HuH-7 (cell line): Measurements from ENCODE around the gene RAB6D.
"Not testable (repeated sequence)": the region's sequence is repeated elsewhere in the genome, so short reads cannot be mapped to it uniquely, and the experiment has no call there.

Experiments used
- DNase-seq: peaks from one replicate; pipeline ENCODE4 v3.0.0; 2011; ENCODE audit warnings: low spot score

RAB6D gene

GRCh38 chr2:131363703-131364186 is at the start of gene RAB6D:
TSS of gene RAB6D (minus strand) at chr2:131364168. CDS start at chr2:131363720, 448 bp downstream.
- DNase-seq: not testable (repeated sequence)

GRCh38 chr2:131413148-131413747 is 49.3 kb upstream of the RAB6D start:
- DNase-seq: peak; percentile 23

- no peak for DNase-seq
Observed at GRCh38 chr2:131410173-131410572, 46.2 kb upstream of the RAB6D start.

GRCh38 chr2:131408778-131409177 is 44.8 kb upstream of the RAB6D start:
- DNase-seq: no peak

GRCh38 chr2:131408207-131408606 is 44.2 kb upstream of the RAB6D start:
- DNase-seq: no peak

GRCh38 chr2:131404753-131405152 is 40.8 kb upstream of the RAB6D start:
- DNase-seq: no peak

GRCh38 chr2:131402320-131403039 is 38.5 kb upstream of the RAB6D start:
- no peak for DNase-seq

GRCh38 chr2:131400849-131401248 is 36.9 kb upstream of the RAB6D start:
- no peak for DNase-seq

- not testable (repeated sequence) for DNase-seq
Observed at GRCh38 chr2:131400441-131400840, 36.5 kb upstream of the RAB6D start.

- DNase-seq: not testable (repeated sequence)
Observed at GRCh38 chr2:131396209-131396608, 32.2 kb upstream of the RAB6D start.

- DNase-seq: not testable (repeated sequence)
Observed at GRCh38 chr2:131395024-131395645, 31.2 kb upstream of the RAB6D start.

GRCh38 chr2:131394147-131394931 is 30.4 kb upstream of the RAB6D start:
- DNase-seq: no peak

- DNase-seq: not testable (repeated sequence)
Observed at GRCh38 chr2:131391953-131392352, 28.0 kb upstream of the RAB6D start.

GRCh38 chr2:131391471-131391870 is 27.5 kb upstream of the RAB6D start:
- DNase-seq: not testable (repeated sequence)

- not testable (repeated sequence) for DNase-seq
Observed at GRCh38 chr2:131390495-131391130, 26.6 kb upstream of the RAB6D start.

- DNase-seq: no peak
Observed at GRCh38 chr2:131389657-131390056, 25.7 kb upstream of the RAB6D start.

- not testable (repeated sequence) for DNase-seq
Observed at GRCh38 chr2:131388834-131389233, 24.9 kb upstream of the RAB6D start.

GRCh38 chr2:131373111-131373510 is 9.1 kb upstream of the RAB6D start:
- DNase-seq: not testable (repeated sequence)

- no peak for DNase-seq
Observed at GRCh38 chr2:131369954-131370353, 6.0 kb upstream of the RAB6D start.

GRCh38 chr2:131368493-131369066 is 4.6 kb upstream of the RAB6D start:
- DNase-seq: not testable (repeated sequence)

- DNase-seq: no peak
Observed at GRCh38 chr2:131367352-131367751, 3.4 kb upstream of the RAB6D start.
